Measurements from ENCODE around the gene CDH16. TPM values are rescaled to one million over a fixed set of nuclear protein-coding genes. Genes with fewer than 3 reads are reported as not detected.
A peak's percentile ranks its signal among the peaks of the same experiment; 100 is the strongest.

CDH16 gene
- total RNA-seq, 1 experiment from 2014 or later, result not detected

- Histone ChIP-seq H3K4me1 (ENCODE audit: low read length) (peaks cover 22% of the 10 kb centered on the region), H3K27me3 (ENCODE audit: low read length) (no peaks in the 10 kb centered on the region), H2AFZ (ENCODE audit: low read length) (no peak overlapping the region), H4K20me1 (ENCODE audit: insufficient read depth, low read depth, low read length) (peaks cover 11% of the 10 kb centered on the region; the same call in 1 of the 2 replicates), H3K4me3 (ENCODE audit: low read length) (no peak overlapping the region), H3K79me2 (ENCODE audit: low read length) (peaks cover 15% of the 10 kb centered on the region), H3K27ac (ENCODE audit: low read length) (no peak overlapping the region), H3K36me3 (ENCODE audit: insufficient read depth, low read length) (0 out of 2 replicates have a peak, but pooled peaks cover 9% of the 10 kb centered on the region), H3K9ac (ENCODE audit: low read length) (no peak overlapping the region), H3K4me2 (ENCODE audit: low read depth, low read length, poor library complexity, severe bottlenecking) (no peak overlapping the region), H3K9me3 (ENCODE audit: low read length) (no peaks in the 10 kb centered on the region), H3K9me2 (replicated peaks; ENCODE audit: insufficient read depth, low read length) (no peaks in the 10 kb centered on the region)
- peak; percentile 83 for DNase-seq
These were observed 10.2 kb upstream of the CDH16 start for GRCh38 chr16:66928702-66929388.

- no peaks in the 10 kb centered on the region for H3K9me2 ChIP-seq (replicated peaks; ENCODE audit: insufficient read depth, low read length)
- H4K20me1 ChIP-seq (ENCODE audit: insufficient read depth, low read depth, low read length), result 0 out of 2 replicates have a peak, but pooled peaks cover 4% of the 10 kb centered on the region
- no peak overlapping the region for H3K9ac ChIP-seq (ENCODE audit: low read length)
- DNase-seq, result no peak
- H2AFZ ChIP-seq (ENCODE audit: low read length), result no peak overlapping the region
- H3K9me3 ChIP-seq (ENCODE audit: low read length), result no peaks in the 10 kb centered on the region
- no peak overlapping the region for H3K4me2 ChIP-seq (ENCODE audit: low read depth, low read length, poor library complexity, severe bottlenecking)
- H3K36me3 ChIP-seq (ENCODE audit: insufficient read depth, low read length), result 0 out of 2 replicates have a peak, but pooled peaks cover 9% of the 10 kb centered on the region
- H3K27ac ChIP-seq (ENCODE audit: low read length), result no peak overlapping the region
- H3K27me3 ChIP-seq (ENCODE audit: low read length), result no peaks in the 10 kb centered on the region
- H3K79me2 ChIP-seq (ENCODE audit: low read length), result peaks cover 8% of the 10 kb centered on the region
- peaks cover 17% of the 10 kb centered on the region for H3K4me1 ChIP-seq (ENCODE audit: low read length)
- H3K4me3 ChIP-seq (ENCODE audit: low read length), result no peak overlapping the region
These were observed 9.4 kb upstream of the CDH16 start for GRCh38 chr16:66927918-66928649.

- Histone ChIP-seq H3K4me3 (ENCODE audit: low read length) (no peak overlapping the region), H3K27ac (ENCODE audit: low read length) (no peak overlapping the region), H3K4me1 (ENCODE audit: low read length) (peaks cover 8% of the 10 kb centered on the region), H3K27me3 (ENCODE audit: low read length) (no peaks in the 10 kb centered on the region), H3K9ac (ENCODE audit: low read length) (no peak overlapping the region), H2AFZ (ENCODE audit: low read length) (no peak overlapping the region), H3K9me2 (replicated peaks; ENCODE audit: insufficient read depth, low read length) (no peaks in the 10 kb centered on the region), H3K4me2 (ENCODE audit: low read depth, low read length, poor library complexity, severe bottlenecking) (no peak overlapping the region), H4K20me1 (ENCODE audit: insufficient read depth, low read depth, low read length) (no peaks in the 10 kb centered on the region), H3K9me3 (ENCODE audit: low read length) (no peaks in the 10 kb centered on the region), H3K36me3 (ENCODE audit: insufficient read depth, low read length) (0 out of 2 replicates have a peak, but pooled peaks cover 6% of the 10 kb centered on the region), H3K79me2 (ENCODE audit: low read length) (no peaks in the 10 kb centered on the region)
- DNase-seq, result peak; percentile 52
These were observed 8.3 kb upstream of the CDH16 start for GRCh38 chr16:66926961-66927436.

GRCh38 chr16:66926171-66926947 lies 7.7 kb upstream of the CDH16 start:
- Histone ChIP-seq H3K4me2 (ENCODE audit: low read depth, low read length, poor library complexity, severe bottlenecking) (no peak overlapping the region), H4K20me1 (ENCODE audit: insufficient read depth, low read depth, low read length) (no peaks in the 10 kb centered on the region), H3K9ac (ENCODE audit: low read length) (no peak overlapping the region), H3K27me3 (ENCODE audit: low read length) (no peaks in the 10 kb centered on the region), H3K9me3 (ENCODE audit: low read length) (no peaks in the 10 kb centered on the region), H3K4me3 (ENCODE audit: low read length) (no peak overlapping the region), H3K36me3 (ENCODE audit: insufficient read depth, low read length) (no peaks in the 10 kb centered on the region), H3K79me2 (ENCODE audit: low read length) (no peaks in the 10 kb centered on the region), H3K4me1 (ENCODE audit: low read length) (peaks cover 8% of the 10 kb centered on the region), H3K27ac (ENCODE audit: low read length) (no peak overlapping the region), H2AFZ (ENCODE audit: low read length) (no peak overlapping the region), H3K9me2 (replicated peaks; ENCODE audit: insufficient read depth, low read length) (no peaks in the 10 kb centered on the region)
- no peak for DNase-seq

GRCh38 chr16:66925322-66925840 lies 6.7 kb upstream of the CDH16 start, which contains the start of gene RRAD:
RRAD (minus strand) TSS chr16:66925535; CDS start chr16:66925179, 356 bp downstream.
- H3K4me3 ChIP-seq (ENCODE audit: low read length), result no peak within 1 kb of the TSS
- peaks cover 8% of the 10 kb centered on the region for H3K4me1 ChIP-seq (ENCODE audit: low read length)
- no peaks in the 10 kb centered on the region for H3K9me3 ChIP-seq (ENCODE audit: low read length)
- no peak for DNase-seq
- H3K27me3 ChIP-seq (ENCODE audit: low read length), result no peaks in the 10 kb centered on the region
- no peaks in the 10 kb centered on the region for H3K36me3 ChIP-seq (ENCODE audit: insufficient read depth, low read length)
- H2AFZ ChIP-seq (ENCODE audit: low read length), result no peak within 1 kb of the TSS
- no peak within 1 kb of the TSS for H3K9ac ChIP-seq (ENCODE audit: low read length)
- H3K4me2 ChIP-seq (ENCODE audit: low read depth, low read length, poor library complexity, severe bottlenecking), result no peak within 1 kb of the TSS
- H3K27ac ChIP-seq (ENCODE audit: low read length), result no peak within 1 kb of the TSS
- no peaks in the 10 kb centered on the region for H3K79me2 ChIP-seq (ENCODE audit: low read length)
- no peaks in the 10 kb centered on the region for H3K9me2 ChIP-seq (replicated peaks; ENCODE audit: insufficient read depth, low read length)
- no peaks in the 10 kb centered on the region for H4K20me1 ChIP-seq (ENCODE audit: insufficient read depth, low read depth, low read length)

GRCh38 chr16:66924527-66925321 lies 6.0 kb upstream of the CDH16 start:
- Histone ChIP-seq H4K20me1 (ENCODE audit: insufficient read depth, low read depth, low read length) (no peaks in the 10 kb centered on the region), H3K9me2 (replicated peaks; ENCODE audit: insufficient read depth, low read length) (no peaks in the 10 kb centered on the region), H3K36me3 (ENCODE audit: insufficient read depth, low read length) (no peaks in the 10 kb centered on the region), H3K4me2 (ENCODE audit: low read depth, low read length, poor library complexity, severe bottlenecking) (no peak overlapping the region), H3K9me3 (ENCODE audit: low read length) (no peaks in the 10 kb centered on the region), H2AFZ (ENCODE audit: low read length) (no peak overlapping the region), H3K27me3 (ENCODE audit: low read length) (no peaks in the 10 kb centered on the region), H3K27ac (ENCODE audit: low read length) (no peak overlapping the region), H3K4me3 (ENCODE audit: low read length) (no peak overlapping the region), H3K79me2 (ENCODE audit: low read length) (no peaks in the 10 kb centered on the region), H3K4me1 (ENCODE audit: low read length) (peaks cover 8% of the 10 kb centered on the region), H3K9ac (ENCODE audit: low read length) (no peak overlapping the region)
- no peak for DNase-seq

- Histone ChIP-seq H3K36me3 (ENCODE audit: insufficient read depth, low read length) (no peaks in the 10 kb centered on the region), H3K9ac (ENCODE audit: low read length) (no peak overlapping the region), H3K4me1 (ENCODE audit: low read length) (peaks cover 8% of the 10 kb centered on the region), H2AFZ (ENCODE audit: low read length) (no peak overlapping the region), H3K27ac (ENCODE audit: low read length) (no peak overlapping the region), H3K4me2 (ENCODE audit: low read depth, low read length, poor library complexity, severe bottlenecking) (no peak overlapping the region), H3K4me3 (ENCODE audit: low read length) (no peak overlapping the region), H3K9me3 (ENCODE audit: low read length) (no peaks in the 10 kb centered on the region), H3K27me3 (ENCODE audit: low read length) (no peaks in the 10 kb centered on the region), H3K79me2 (ENCODE audit: low read length) (no peaks in the 10 kb centered on the region), H4K20me1 (ENCODE audit: insufficient read depth, low read depth, low read length) (no peaks in the 10 kb centered on the region), H3K9me2 (replicated peaks; ENCODE audit: insufficient read depth, low read length) (no peaks in the 10 kb centered on the region)
- no peak for DNase-seq
These were observed 5.2 kb upstream of the CDH16 start for GRCh38 chr16:66923866-66924265.
